Measurements from ENCODE around the gene ISG20L2. TPM values are rescaled to one million over a fixed set of nuclear protein-coding genes. Genes with fewer than 3 reads are reported as not detected.
"Not testable (repeated sequence)": the region's sequence is repeated elsewhere in the genome, so short reads cannot be mapped to it uniquely, and the experiment has no call there.

The ISG20L2 gene
- total RNA-seq, 2 donors from 2014 or later: 19.4 to 34.4 TPM

GRCh38 chr1:156760092-156760795, 31.7 kb upstream of the ISG20L2 start:
- H3K4me1 ChIP-seq (replicated peaks): no peaks in the 10 kb centered on the region
- H3K27ac ChIP-seq: no peak overlapping the region
- no peaks in the 10 kb centered on the region for H3K9me3 ChIP-seq
- no peak overlapping the region for H3K4me3 ChIP-seq
- intact Hi-C loops (cut with DNase I): no loop called here
- TF ChIP-seq POLR2AphosphoS5 (IDR thresholded peaks at IDR 0.05) (no peak), POLR2A (IDR thresholded peaks at IDR 0.05) (no peak), CTCF (IDR thresholded peaks at IDR 0.05) (no peak)
- WGBS: 66% methylated on average over 6 of the region's 6 CpGs
- no peak for DNase-seq (ENCODE audit: low spot score)
- H3K27me3 ChIP-seq (replicated peaks; ENCODE audit: insufficient read depth): no peaks in the 10 kb centered on the region
- H3K36me3 ChIP-seq: no peaks in the 10 kb centered on the region

DNA sequence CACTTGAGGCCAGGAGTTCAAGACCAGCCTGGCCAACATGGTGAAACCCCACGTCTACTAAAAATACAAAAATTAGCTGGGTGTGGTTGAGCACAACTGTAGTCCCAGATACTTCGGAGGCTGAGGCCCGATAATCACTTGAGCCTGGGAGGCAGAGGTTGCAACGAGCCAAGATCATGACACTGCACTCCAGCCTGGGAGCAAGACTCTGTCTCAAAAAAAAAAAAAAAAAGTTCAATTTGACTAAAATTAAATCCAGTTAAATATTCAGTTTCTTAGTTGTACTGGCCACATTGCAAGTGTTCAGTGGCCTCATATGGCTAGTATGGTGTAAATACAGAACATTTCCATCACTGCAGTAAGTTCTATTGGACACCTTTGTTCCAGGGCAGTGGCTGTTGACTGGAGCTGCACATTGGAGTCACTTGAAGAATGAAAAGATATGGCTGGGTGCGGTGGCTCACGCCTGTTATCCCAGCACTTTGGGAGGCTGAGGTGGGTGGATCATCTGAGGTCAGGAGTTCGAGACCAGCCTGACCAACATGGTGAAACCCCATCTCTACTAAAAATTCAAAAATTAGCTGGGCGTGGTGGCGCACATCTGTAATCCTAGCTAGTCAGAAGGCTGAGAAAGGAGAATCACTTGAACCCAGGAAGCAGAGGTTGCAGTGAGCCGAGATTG, 29.1 kb upstream of the ISG20L2 start:
- H3K27me3 ChIP-seq (replicated peaks; ENCODE audit: insufficient read depth); intact Hi-C loops (cut with DNase I); H3K4me3 ChIP-seq; H3K36me3 ChIP-seq; H3K4me1 ChIP-seq (replicated peaks); DNase-seq (ENCODE audit: low spot score); H3K27ac ChIP-seq; H3K9me3 ChIP-seq: not testable (repeated sequence)
- 97% methylated on average over 10 of the region's 10 CpGs for WGBS

DNA sequence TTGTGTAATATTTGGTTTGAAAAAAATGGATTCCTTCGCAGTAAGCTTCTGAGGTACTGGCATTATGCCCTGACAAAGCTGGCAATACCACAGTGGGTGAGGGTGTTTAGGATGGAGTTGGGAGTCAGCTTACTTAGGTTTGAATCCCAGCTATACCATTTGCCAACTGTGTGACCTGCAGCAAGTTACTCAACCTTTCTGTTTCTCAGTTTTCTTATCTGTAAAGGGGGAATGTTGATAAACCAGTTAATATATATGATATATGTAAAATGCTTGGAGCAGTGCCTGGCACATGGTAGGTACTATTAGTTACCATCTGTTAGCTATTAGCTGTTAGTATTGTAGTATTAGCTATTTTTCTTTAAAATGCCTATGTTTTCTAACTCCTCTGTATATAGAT, 27.8 kb upstream of the ISG20L2 start:
- TF ChIP-seq POLR2A (IDR thresholded peaks at IDR 0.05) (no peak), CTCF (IDR thresholded peaks at IDR 0.05) (no peak), POLR2AphosphoS5 (IDR thresholded peaks at IDR 0.05) (no peak)

GRCh38 chr1:156755527-156755950, 27.0 kb upstream of the ISG20L2 start:
- DNase-seq (ENCODE audit: low spot score): no peak
- TF ChIP-seq POLR2A (IDR thresholded peaks at IDR 0.05): no peak
- TF ChIP-seq POLR2AphosphoS5 (IDR thresholded peaks at IDR 0.05): no peak
- TF ChIP-seq CTCF (IDR thresholded peaks at IDR 0.05): no peak
- intact Hi-C loops (cut with DNase I): no loop called here
- 73% methylated on average over 5 of the region's 5 CpGs for WGBS
- no peak overlapping the region for H3K27ac ChIP-seq
- H3K4me3 ChIP-seq: no peak overlapping the region
- H3K27me3 ChIP-seq (replicated peaks; ENCODE audit: insufficient read depth): no peaks in the 10 kb centered on the region
- H3K4me1 ChIP-seq (replicated peaks): no peaks in the 10 kb centered on the region
- no peaks in the 10 kb centered on the region for H3K36me3 ChIP-seq
- no peaks in the 10 kb centered on the region for H3K9me3 ChIP-seq

More for the DNA sequence above, 27.8 kb upstream of the ISG20L2 start:
- no peaks in the 10 kb centered on the region for H3K4me1 ChIP-seq (replicated peaks)
- no peaks in the 10 kb centered on the region for H3K36me3 ChIP-seq
- no peak overlapping the region for H3K27ac ChIP-seq
- intact Hi-C loops (cut with DNase I): no loop called here
- H3K27me3 ChIP-seq (replicated peaks; ENCODE audit: insufficient read depth): no peaks in the 10 kb centered on the region
- H3K9me3 ChIP-seq: no peaks in the 10 kb centered on the region
- WGBS: 95% methylated on average over 1 of the region's 1 CpG
- DNase-seq (ENCODE audit: low spot score): no peak
- no peak overlapping the region for H3K4me3 ChIP-seq

- DNase-seq (ENCODE audit: low spot score): no peak
- intact Hi-C loops (cut with DNase I): no loop called here
- Histone ChIP-seq H3K27ac (no peak overlapping the region), H3K4me1 (replicated peaks) (peaks cover under 1% of the 10 kb centered on the region), H3K9me3 (no peaks in the 10 kb centered on the region), H3K36me3 (no peaks in the 10 kb centered on the region), H3K27me3 (replicated peaks; ENCODE audit: insufficient read depth) (no peaks in the 10 kb centered on the region), H3K4me3 (no peak overlapping the region)
- TF ChIP-seq POLR2A (IDR thresholded peaks at IDR 0.05) (no peak), CTCF (IDR thresholded peaks at IDR 0.05) (no peak), POLR2AphosphoS5 (IDR thresholded peaks at IDR 0.05) (no peak)
- 82% methylated on average over 8 of the region's 8 CpGs for WGBS
These were observed 25.7 kb upstream of the ISG20L2 start for GRCh38 chr1:156754219-156754618.

All from prostate gland (tissue), 2 donors.